ENCODE measurements around the gene EIF2B1.

Gene EIF2B1

GRCh38 chr12:123670882-123671728 lies 37.6 kb upstream of the EIF2B1 start, which contains the start of gene TCTN2:
TSS of gene TCTN2 (plus strand) at chr12:123671113. CDS start at chr12:123671241, 128 bp downstream.
- H3K79me2 ChIP-seq (ENCODE audit: low read length) = no peaks in the 10 kb centered on the region
- H3K36me3 ChIP-seq (replicated peaks; ENCODE audit: insufficient read depth, low read length) = no peaks in the 10 kb centered on the region
- no peaks in the 10 kb centered on the region for H3K9me2 ChIP-seq (replicated peaks; ENCODE audit: insufficient read depth, low read length)
- H3K4me2 ChIP-seq (ENCODE audit: low read depth, low read length) = peak within 1 kb of the TSS; percentile 79
- no peak within 1 kb of the TSS for H3K27ac ChIP-seq (ENCODE audit: low read length)
- no peaks in the 10 kb centered on the region for H3K27me3 ChIP-seq (replicated peaks; ENCODE audit: insufficient read depth, low read length)
- DNase-seq = peak; percentile 78
- H3K4me3 ChIP-seq (ENCODE audit: low read length) = peak within 1 kb of the TSS; percentile 73
- H3K4me1 ChIP-seq (ENCODE audit: low read length) = no peaks in the 10 kb centered on the region
- peak within 1 kb of the TSS; percentile 89 for H2AFZ ChIP-seq (ENCODE audit: low read length)
- H4K20me1 ChIP-seq (ENCODE audit: insufficient read depth, low read length) = no peaks in the 10 kb centered on the region
- no peaks in the 10 kb centered on the region for H3K9me3 ChIP-seq (replicated peaks; ENCODE audit: insufficient read depth, low read length)
- H3F3A ChIP-seq (ENCODE audit: insufficient read depth, low read length) = no peaks in the 10 kb centered on the region
- H3K9ac ChIP-seq (ENCODE audit: low read length) = peak within 1 kb of the TSS; percentile 23; the same call in 1 of the 2 replicates
- no peak for TF ChIP-seq EZH2 (optimal IDR thresholded peaks at IDR 0.05; ENCODE audit: low read depth, low read length)
- no peak for TF ChIP-seq CTCF (IDR thresholded peaks at IDR 0.05; ENCODE audit: low read length)
- no peak for TF ChIP-seq EZH2phosphoT487 (IDR thresholded peaks at IDR 0.05; ENCODE audit: low read length)

- Histone ChIP-seq H3K9me2 (replicated peaks; ENCODE audit: insufficient read depth, low read length) (no peaks in the 10 kb centered on the region), H2AFZ (ENCODE audit: low read length) (no peak overlapping the region), H3K36me3 (replicated peaks; ENCODE audit: insufficient read depth, low read length) (no peaks in the 10 kb centered on the region), H3K4me1 (ENCODE audit: low read length) (no peaks in the 10 kb centered on the region), H4K20me1 (ENCODE audit: insufficient read depth, low read length) (no peaks in the 10 kb centered on the region), H3F3A (ENCODE audit: insufficient read depth, low read length) (no peaks in the 10 kb centered on the region), H3K4me2 (ENCODE audit: low read depth, low read length) (no peak overlapping the region), H3K27me3 (replicated peaks; ENCODE audit: insufficient read depth, low read length) (no peaks in the 10 kb centered on the region), H3K9me3 (replicated peaks; ENCODE audit: insufficient read depth, low read length) (no peaks in the 10 kb centered on the region), H3K9ac (ENCODE audit: low read length) (no peak overlapping the region), H3K4me3 (ENCODE audit: low read length) (no peak overlapping the region), H3K79me2 (ENCODE audit: low read length) (no peaks in the 10 kb centered on the region), H3K27ac (ENCODE audit: low read length) (no peak overlapping the region)
- no peak for TF ChIP-seq CTCF (IDR thresholded peaks at IDR 0.05; ENCODE audit: low read length)
- TF ChIP-seq EZH2 (optimal IDR thresholded peaks at IDR 0.05; ENCODE audit: low read depth, low read length) = no peak
- TF ChIP-seq EZH2phosphoT487 (IDR thresholded peaks at IDR 0.05; ENCODE audit: low read length) = no peak
- no peak for DNase-seq
Measured at GRCh38 chr12:123667771-123668170, 34.3 kb upstream of the EIF2B1 start.

- TF ChIP-seq EZH2 (optimal IDR thresholded peaks at IDR 0.05; ENCODE audit: low read depth, low read length) = no peak
- TF ChIP-seq EZH2phosphoT487 (IDR thresholded peaks at IDR 0.05; ENCODE audit: low read length) = no peak
- no peak for TF ChIP-seq CTCF (IDR thresholded peaks at IDR 0.05; ENCODE audit: low read length)
- Histone ChIP-seq H3F3A (ENCODE audit: insufficient read depth, low read length) (no peaks in the 10 kb centered on the region), H3K4me1 (ENCODE audit: low read length) (no peaks in the 10 kb centered on the region), H4K20me1 (ENCODE audit: insufficient read depth, low read length) (no peaks in the 10 kb centered on the region), H3K36me3 (replicated peaks; ENCODE audit: insufficient read depth, low read length) (no peaks in the 10 kb centered on the region), H3K4me3 (ENCODE audit: low read length) (no peak overlapping the region), H2AFZ (ENCODE audit: low read length) (no peak overlapping the region), H3K79me2 (ENCODE audit: low read length) (no peaks in the 10 kb centered on the region), H3K4me2 (ENCODE audit: low read depth, low read length) (no peak overlapping the region), H3K27me3 (replicated peaks; ENCODE audit: insufficient read depth, low read length) (no peaks in the 10 kb centered on the region), H3K9me2 (replicated peaks; ENCODE audit: insufficient read depth, low read length) (no peaks in the 10 kb centered on the region), H3K9ac (ENCODE audit: low read length) (no peak overlapping the region), H3K27ac (ENCODE audit: low read length) (no peak overlapping the region), H3K9me3 (replicated peaks; ENCODE audit: insufficient read depth, low read length) (no peaks in the 10 kb centered on the region)
- DNase-seq = no peak
Measured at GRCh38 chr12:123659996-123660727, 26.7 kb upstream of the EIF2B1 start.

All from MM.1S (cell line).